HG02763 (cell line): Measurements from ENCODE around the gene TRIM22.
A peak's percentile ranks its signal among the peaks of the same experiment; 100 is the strongest.
"Not testable (repeated sequence)": the region's sequence is repeated elsewhere in the genome, so short reads cannot be mapped to it uniquely, and the experiment has no call there.

Source experiments
- ATAC-seq: cut with Tn5 transposase; IDR thresholded peaks from one replicate; pipeline ENCODE4 v1.9.1; 2021; ENCODE audit warnings: mild to moderate bottlenecking, moderate library complexity; ENCODE audit not compliant: unreplicated experiment

TRIM22 gene

DNA sequence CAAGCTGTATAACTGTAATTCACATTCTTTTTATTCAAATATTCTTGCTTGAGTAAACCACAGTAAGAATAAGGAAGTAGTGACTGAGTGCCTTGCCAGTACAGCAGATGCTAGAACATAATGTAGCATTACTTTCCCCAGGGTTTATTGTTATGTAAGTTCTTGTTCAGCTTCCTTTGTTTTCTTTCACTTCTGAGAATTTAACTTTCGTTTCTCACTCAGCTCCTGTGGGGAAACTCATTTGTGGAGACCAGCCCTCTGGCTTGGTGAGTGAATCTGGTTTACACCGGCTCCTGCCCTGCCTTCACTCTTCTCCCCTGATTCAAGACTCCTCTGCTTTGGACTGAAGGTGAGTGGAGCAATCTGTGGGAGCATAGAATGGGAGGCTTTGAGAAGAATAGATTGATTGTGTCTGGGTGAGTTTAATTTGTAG lies at the start of gene TRIM22:
TRIM22 (plus strand) TSS at position 240 of the 433 bp plus-strand sequence. CDS start 6,443 bp downstream, outside the sequence.
- ATAC-seq: peak; percentile 70

- no peak for ATAC-seq
These were observed 49.6 kb upstream of the TRIM22 start for GRCh38 chr11:5639953-5640352.

DNA sequence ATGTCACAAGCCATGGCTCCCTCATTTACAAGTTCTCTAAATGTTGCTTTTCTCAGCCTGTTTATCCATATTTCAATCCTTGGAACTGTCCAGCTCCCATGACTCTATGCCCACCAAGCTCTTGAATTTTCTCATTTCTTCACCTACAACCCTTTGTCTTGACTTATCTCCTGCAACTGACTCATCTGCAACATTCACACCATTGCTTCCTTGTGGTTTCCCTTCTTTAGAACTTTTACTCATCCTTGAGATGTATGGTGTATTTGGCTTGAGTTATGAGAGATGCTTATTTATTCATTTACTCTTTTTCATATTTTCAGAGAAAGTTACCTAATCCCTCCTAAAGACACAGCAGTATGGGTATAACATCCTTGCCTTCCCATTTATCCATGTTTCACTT lies 46.0 kb upstream of the TRIM22 start:
- no peak for ATAC-seq

DNA sequence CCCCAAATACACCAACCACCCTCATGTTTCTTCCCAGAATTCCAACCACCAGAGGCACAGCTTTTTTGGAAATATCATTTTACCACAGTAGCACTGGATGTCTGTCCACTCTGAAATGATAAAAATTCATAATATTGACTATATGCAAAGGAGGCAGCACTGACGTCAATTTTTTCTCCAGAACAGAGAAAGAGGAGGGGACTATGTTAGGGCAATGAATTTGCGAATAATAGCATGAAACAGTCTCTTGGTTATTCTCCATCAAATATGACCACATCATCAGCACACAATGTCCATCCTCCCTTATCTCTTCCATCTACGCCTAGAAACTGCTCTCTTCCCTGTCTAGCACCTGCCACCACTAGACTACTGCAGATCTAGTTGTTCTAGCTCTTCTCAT lies 43.5 kb upstream of the TRIM22 start:
- ATAC-seq: no peak

DNA sequence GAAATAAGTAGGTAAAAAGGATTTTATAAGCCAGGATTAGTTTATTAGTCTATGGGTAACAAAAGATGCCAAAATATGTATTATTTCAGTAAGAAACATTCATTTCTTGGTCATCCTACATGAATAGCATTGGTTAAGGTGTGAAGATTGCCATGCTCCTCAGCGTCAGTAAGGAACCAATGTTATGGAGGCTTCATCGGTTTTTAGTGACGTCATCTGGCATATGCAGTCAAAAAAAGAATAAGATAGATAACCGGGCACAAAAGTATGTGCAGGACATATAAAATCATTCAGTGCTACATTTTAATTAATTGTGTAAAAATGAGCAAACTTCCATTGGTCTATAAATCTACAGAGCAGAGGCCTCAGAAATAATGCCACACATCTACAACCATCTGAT lies 34.1 kb upstream of the TRIM22 start:
- no peak for ATAC-seq

- not testable (repeated sequence) for ATAC-seq
These were observed 32.6 kb upstream of the TRIM22 start for GRCh38 chr11:5656956-5657355.

- ATAC-seq: no peak
These were observed 31.3 kb upstream of the TRIM22 start for GRCh38 chr11:5658318-5658717.

DNA sequence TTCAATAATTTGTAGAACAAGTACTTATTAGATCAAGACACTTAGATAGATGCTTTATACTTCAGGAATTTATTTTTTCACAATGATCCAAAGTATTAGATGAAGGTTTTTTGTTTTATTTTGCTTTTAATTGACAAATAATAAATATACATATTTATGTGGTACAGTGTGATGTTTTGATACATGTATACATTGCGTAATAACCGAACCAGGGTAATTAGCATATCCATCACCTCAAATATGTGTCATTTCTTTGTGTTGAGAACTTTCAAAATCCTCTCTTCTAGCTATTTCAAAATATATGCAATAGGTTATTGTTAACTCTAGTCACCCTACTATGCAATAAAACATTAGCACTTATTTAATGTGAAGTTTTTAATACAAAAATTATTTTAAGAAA lies 26.1 kb upstream of the TRIM22 start:
- ATAC-seq: no peak

DNA sequence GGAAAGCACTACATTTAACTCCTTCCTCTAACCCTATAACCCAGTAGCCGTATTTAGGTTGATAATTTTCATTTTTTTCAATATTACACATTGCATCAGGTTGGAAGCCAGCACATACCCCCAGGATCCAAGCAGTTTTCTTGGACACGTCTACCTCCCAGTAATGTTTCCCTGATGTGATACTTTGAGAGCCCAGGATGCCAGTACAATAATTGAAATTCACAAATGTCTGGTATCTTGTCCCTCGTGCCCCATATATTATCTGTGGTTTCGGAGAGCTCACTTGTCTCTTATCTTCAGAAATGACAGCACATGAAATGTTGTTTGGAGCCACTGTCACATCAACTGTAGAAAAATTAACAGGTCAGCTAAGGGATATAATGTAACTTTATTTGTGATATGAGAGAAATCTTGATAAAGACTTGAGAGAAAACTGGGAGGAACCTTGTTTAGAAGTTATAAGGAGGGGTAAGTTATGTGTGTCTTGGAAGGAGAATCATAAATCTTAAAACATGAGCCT lies 24.5 kb upstream of the TRIM22 start:
- no peak for ATAC-seq

GRCh38 chr11:5665746-5666401 lies 23.7 kb upstream of the TRIM22 start:
- ATAC-seq: no peak

GRCh38 chr11:5666402-5666793 lies 23.2 kb upstream of the TRIM22 start:
- no peak for ATAC-seq

GRCh38 chr11:5671831-5672230 lies 17.8 kb upstream of the TRIM22 start:
- ATAC-seq: no peak

GRCh38 chr11:5674391-5674790 lies 15.2 kb upstream of the TRIM22 start:
- ATAC-seq: no peak

DNA sequence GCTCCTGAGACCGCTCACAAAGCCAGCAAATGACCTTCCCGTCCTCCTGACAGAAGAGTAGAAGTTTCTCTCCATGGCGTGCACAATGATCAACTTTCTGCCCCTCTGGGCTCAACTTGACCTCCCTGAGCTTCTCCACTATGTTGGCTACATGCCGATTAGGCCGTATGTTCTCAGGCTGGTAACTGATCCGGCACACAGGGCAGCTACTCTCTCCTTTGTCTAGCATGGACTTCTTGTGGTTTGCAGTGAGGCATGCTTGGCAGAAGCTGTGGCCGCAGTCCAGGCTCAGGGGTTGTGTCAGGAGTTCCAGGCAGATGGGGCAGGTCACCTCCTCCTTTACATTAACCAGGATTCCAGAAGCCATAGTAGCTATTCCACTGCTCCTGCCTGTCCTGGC lies 9.8 kb upstream of the TRIM22 start:
- no peak for ATAC-seq

- not testable (repeated sequence) for ATAC-seq
These were observed 6.6 kb upstream of the TRIM22 start for GRCh38 chr11:5682890-5683441.

DNA sequence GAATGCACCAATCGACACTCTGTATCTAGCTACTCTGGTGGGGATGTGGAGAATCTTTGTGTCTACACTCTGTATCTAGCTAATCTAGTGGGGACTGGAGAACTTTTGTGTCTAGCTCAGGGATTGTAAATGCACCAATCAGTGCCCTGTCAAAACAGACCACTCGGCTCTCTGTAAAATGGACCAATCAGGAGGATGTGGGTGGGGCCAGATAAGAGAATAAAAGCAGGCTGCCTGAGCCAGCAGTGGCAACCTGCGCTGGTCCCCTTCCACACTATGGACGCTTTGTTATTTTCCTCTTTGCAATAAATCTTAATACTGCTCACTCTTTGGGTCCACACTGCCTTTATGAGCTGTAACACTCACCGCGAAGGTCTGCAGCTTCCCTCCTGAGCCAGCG lies 6.0 kb upstream of the TRIM22 start:
- not testable (repeated sequence) for ATAC-seq

- peak; percentile 16 for ATAC-seq
These were observed 5.4 kb upstream of the TRIM22 start for GRCh38 chr11:5684036-5684645.

GRCh38 chr11:5684646-5685362 lies 4.8 kb upstream of the TRIM22 start, which contains the start of gene TRIM5:
Gene TRIM5, minus strand, starts transcription at chr11:5685074. Its CDS starts 4,897 bp downstream, at chr11:5680177.
- peak; percentile 72 for ATAC-seq

DNA sequence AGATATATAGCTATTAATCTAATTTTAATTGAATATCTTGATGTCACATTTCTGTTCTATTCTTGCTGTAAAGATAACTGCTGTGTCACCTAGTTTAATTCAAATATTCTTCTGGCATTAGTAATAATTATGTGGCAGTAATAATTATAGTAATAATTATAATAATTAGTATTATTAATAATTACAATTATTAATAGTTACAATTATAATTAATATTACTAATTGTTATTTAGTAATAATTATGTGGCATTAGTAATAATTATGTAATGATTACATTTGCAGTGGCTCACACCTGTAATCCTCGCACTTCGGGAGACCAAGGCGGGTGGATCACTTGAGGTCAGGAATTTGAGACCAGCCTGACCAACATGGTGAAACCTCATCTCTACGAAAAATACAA lies 3.2 kb upstream of the TRIM22 start:
- no peak for ATAC-seq

DNA sequence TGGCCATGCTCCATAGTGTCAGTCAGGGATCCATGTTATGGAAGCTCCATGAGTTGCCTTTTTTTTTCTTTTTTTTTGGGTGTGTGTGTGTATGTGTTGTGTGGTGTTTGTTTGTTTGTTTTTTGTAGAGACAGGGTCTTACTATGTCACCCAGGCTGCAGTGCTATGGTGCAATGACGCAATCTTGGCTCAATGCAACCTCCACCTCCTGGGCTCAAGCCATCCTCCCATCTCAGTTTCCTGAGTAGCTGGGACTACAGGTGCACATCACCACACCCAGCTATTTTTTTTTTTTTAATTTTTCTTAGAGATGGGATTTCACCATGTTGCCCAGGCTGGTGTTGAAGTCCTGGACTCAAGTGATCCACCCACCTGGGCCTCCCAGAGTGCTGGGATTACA lies 1.1 kb upstream of the TRIM22 start:
- ATAC-seq: no peak

- no peak for ATAC-seq
These were observed 626 bp downstream of the TRIM22 start for GRCh38 chr11:5690216-5690615.
